HL-60 (cell line): ENCODE data around the gene PHACTR3.

Experiments used
- DNase-seq, 2 experiments: peaks; one replicate each; pipeline ENCODE4 v3.0.0-alpha.2; 2010 to 2020; ENCODE audit warnings: low read depth in 1 of 2, low spot score in 1 of 2
- H3K27ac ChIP-seq: fragments of 250-450 bp; sonication (Bioruptor Pico); replicated peaks from 2 replicates; pipeline ENCODE4 v1.5.1; 2020; ENCODE audit warnings: mild to moderate bottlenecking, moderate library complexity
- H3K27me3 ChIP-seq: fragments of 250-450 bp; sonication (Bioruptor Pico); 2 replicates; pipeline ENCODE4 v1.5.1; 2021; ENCODE audit warnings: mild to moderate bottlenecking, moderate library complexity; ENCODE audit not compliant: insufficient read depth, poor library complexity, severe bottlenecking
- H3K4me3 ChIP-seq: replicated peaks from 2 replicates; pipeline ENCODE4 v1.5.1; 2011; ENCODE audit warnings: mild to moderate bottlenecking, control low read depth, low read length; ENCODE audit not compliant: insufficient read depth
- CTCF ChIP-seq: IDR thresholded peaks from one replicate; pipeline ENCODE4 v1.5.1; 2011; ENCODE audit warnings: low read length, control low read depth, inconsistent platforms; ENCODE audit not compliant: insufficient read depth
- GABPA ChIP-seq: IDR thresholded peaks from 2 replicates; pipeline ENCODE4 v1.6.1; 2012; ENCODE audit warnings: low read depth
- POLR2AphosphoS5 ChIP-seq: IDR thresholded peaks from 2 replicates; pipeline ENCODE4 v1.6.1; 2012; ENCODE audit warnings: low read depth
- SPI1 ChIP-seq: IDR thresholded peaks from 2 replicates; pipeline ENCODE4 v1.6.1; 2012; ENCODE audit warnings: low read depth, mild to moderate bottlenecking, borderline replicate concordance
- TF ChIP-seq, protein P1 (sequence below): IDR thresholded peaks from 2 replicates; pipeline ENCODE4 v1.6.1; 2012; ENCODE audit warnings: low read depth; ENCODE audit not compliant: insufficient replicate concordance

The PHACTR3 gene

DNA sequence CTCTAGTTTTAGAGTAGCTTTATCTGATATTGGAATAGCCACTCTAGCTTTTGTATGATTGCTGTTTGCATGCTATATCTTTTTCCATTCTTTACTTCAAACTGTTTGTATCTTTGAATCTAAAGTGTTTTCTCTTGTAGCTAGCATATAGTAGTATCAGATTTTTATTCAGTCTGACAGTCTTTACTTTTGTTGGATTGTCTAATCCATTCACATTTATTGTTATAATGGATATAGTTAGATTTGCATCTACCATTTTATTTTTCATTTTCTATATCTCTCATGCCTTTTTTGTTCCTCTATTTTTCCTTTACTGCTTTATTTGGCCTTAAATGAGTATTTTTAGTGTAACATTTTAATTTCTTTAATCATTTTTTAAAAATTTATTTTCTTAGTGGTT, 52.1 kb downstream of the PHACTR3 start:
- no peak for DNase-seq
- Histone ChIP-seq H3K27ac (no peak overlapping the region), H3K4me3 (no peak overlapping the region), H3K27me3 (no peaks in the 10 kb centered on the region)
- no peak for TF ChIP-seq CTCF
- TF ChIP-seq GABPA, result no peak
- TF ChIP-seq, protein P1, sequence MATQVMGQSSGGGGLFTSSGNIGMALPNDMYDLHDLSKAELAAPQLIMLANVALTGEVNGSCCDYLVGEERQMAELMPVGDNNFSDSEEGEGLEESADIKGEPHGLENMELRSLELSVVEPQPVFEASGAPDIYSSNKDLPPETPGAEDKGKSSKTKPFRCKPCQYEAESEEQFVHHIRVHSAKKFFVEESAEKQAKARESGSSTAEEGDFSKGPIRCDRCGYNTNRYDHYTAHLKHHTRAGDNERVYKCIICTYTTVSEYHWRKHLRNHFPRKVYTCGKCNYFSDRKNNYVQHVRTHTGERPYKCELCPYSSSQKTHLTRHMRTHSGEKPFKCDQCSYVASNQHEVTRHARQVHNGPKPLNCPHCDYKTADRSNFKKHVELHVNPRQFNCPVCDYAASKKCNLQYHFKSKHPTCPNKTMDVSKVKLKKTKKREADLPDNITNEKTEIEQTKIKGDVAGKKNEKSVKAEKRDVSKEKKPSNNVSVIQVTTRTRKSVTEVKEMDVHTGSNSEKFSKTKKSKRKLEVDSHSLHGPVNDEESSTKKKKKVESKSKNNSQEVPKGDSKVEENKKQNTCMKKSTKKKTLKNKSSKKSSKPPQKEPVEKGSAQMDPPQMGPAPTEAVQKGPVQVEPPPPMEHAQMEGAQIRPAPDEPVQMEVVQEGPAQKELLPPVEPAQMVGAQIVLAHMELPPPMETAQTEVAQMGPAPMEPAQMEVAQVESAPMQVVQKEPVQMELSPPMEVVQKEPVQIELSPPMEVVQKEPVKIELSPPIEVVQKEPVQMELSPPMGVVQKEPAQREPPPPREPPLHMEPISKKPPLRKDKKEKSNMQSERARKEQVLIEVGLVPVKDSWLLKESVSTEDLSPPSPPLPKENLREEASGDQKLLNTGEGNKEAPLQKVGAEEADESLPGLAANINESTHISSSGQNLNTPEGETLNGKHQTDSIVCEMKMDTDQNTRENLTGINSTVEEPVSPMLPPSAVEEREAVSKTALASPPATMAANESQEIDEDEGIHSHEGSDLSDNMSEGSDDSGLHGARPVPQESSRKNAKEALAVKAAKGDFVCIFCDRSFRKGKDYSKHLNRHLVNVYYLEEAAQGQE, result no peak
- no peak for TF ChIP-seq POLR2AphosphoS5
- TF ChIP-seq SPI1, result no peak

DNA sequence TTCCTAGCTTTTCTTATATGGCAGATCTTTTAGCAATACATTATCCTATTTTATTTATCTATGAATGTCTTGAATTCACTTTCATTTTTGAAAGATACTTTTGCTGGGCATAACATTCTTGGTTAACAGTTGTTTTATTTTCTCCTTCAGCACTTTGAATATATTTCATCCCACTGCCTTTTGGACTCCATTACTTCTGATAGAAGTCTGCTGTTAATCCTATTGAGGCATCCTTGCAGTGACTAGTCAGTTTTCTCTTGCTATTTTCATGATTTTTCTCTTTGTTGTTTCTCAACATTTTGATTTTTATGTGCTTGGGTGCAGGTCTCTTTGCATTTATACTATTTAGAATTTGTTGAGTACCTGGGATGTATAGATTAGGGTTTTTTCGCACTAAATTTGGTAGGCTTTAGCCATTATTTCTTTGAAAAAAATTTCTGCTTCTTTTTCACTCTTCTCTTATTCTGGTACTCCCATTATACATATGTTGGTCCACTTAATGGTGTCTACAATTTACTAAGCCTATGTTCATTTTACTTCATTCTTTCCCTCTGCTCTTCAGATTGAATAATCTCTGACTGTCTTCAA, 53.2 kb downstream of the PHACTR3 start:
- Histone ChIP-seq H3K4me3 (no peak overlapping the region), H3K27ac (no peak overlapping the region), H3K27me3 (no peaks in the 10 kb centered on the region)
- no peak for DNase-seq
- no peak for TF ChIP-seq CTCF
- TF ChIP-seq SPI1, result no peak

DNA sequence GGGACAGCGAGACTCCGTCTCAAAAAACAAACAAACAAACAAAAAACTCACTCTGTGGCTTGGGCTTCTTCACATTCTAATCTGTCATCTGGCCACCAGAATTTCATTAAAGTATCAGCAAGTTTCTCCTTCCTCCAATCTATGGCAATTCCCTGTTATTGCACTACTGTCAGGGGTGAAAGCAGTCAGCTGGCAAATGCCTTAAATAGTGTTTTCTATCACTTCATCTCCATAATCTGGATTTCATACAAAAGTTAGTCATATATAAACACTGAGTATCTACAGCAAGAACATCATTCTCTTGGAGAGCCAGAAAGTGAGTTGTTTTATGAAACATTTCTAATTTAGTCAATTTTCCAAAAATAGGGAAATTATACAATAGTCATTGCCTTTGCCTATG, 56.1 kb downstream of the PHACTR3 start:
- no peak for DNase-seq
- H3K27ac ChIP-seq, result no peak overlapping the region
- no peak overlapping the region for H3K4me3 ChIP-seq
- H3K27me3 ChIP-seq, result no peaks in the 10 kb centered on the region
- TF ChIP-seq POLR2AphosphoS5, result no peak
- no peak for TF ChIP-seq CTCF
- TF ChIP-seq SPI1, result no peak
- no peak for TF ChIP-seq GABPA
- TF ChIP-seq, protein P1, result no peak

DNA sequence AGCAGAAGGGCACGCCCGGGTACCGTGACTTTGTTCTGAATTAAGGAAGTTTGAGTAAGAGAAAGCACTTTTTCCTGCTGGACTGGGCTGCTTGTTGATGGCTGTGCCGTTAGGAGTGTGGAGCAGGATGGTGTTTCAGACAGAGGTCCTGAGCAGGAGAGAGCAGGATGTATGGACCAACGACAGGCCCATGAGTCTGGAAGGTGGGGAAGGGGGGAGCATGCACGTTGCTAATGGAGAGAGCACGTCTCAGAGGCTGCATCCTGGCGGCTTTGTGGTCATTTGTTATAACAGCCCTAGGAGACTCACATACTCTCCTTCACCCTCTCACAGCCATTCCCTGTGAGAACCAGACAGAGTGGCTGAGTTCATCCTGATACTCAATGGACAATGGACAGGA, 56.8 kb downstream of the PHACTR3 start:
- no peak for DNase-seq
- H3K4me3 ChIP-seq, result no peak overlapping the region
- no peak overlapping the region for H3K27ac ChIP-seq
- no peaks in the 10 kb centered on the region for H3K27me3 ChIP-seq
- no peak for TF ChIP-seq POLR2AphosphoS5
- TF ChIP-seq, protein P1, result no peak
- TF ChIP-seq SPI1, result no peak
- TF ChIP-seq GABPA, result no peak
- no peak for TF ChIP-seq CTCF
